GM18505 (cell line): Measurements from ENCODE around the gene NBPF1.
A peak's percentile ranks its signal among the peaks of the same experiment; 100 is the strongest.
"Not testable (repeated sequence)": the region's sequence is repeated elsewhere in the genome, so short reads cannot be mapped to it uniquely, and the experiment has no call there.

Experiments used
- ATAC-seq: cut with Tn5 transposase; IDR thresholded peaks from one replicate; pipeline ENCODE4 v1.9.1; 2021; ENCODE audit not compliant: unreplicated experiment
- POLR2A ChIP-seq: IDR thresholded peaks from 4 replicates; pipeline ENCODE4 v1.6.1; 2011; ENCODE audit warnings: borderline replicate concordance; ENCODE audit not compliant: insufficient read depth, insufficient read length; ENCODE audit errors: extremely low read depth

NBPF1 gene

DNA sequence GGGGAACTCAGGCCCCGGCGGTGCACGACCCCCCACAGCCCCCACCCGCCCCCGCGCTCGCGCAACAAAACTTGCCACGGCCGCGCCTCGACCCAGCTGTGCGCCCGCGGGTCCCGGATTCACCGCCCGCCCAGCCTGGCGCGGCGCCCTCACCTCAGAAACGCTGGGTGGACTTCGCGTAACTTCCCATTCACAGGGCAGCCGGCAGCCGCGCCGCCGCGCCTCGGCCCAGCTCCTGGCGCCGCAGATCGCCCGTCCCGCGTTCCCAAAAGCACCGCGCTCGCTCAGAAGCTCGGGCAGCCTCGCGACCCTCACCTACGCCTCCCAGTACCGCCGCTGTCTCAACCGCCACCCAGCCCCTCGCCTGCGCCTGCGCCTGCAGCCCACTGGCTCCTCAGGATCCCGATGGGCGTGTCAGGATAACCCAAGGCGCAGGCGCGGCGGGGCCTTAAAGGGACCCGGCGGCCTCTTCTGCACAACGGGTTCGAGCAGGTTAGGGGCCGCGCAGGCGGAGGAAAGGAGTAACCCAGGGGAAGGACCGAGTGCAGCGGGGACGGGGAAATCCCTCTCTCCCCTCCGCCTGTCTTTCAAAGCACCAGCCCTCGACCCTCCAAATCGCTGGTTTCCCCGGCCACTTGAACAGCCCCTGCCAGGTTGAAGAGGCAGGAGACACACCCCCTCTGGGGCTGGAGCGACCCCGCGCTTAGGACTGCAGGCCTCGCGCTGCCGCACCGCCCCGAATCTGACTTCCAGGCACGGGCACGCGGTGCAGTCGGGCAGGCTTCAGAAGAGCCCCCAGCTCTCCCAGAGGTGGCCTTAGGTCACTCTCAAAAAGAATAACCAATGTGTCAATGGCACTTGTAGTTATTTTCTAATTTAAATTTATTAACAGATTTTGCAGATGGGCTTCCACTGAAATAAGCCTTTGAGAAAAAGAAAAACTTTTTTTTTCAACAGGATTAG, at the start of gene NBPF1:
NBPF1 (minus strand) TSS at position 380 of the 963 bp plus-strand sequence.
- ATAC-seq: peak; percentile 81
- TF ChIP-seq POLR2A: peak; percentile 31

GRCh38 chr1:16658234-16658633, 44.9 kb upstream of the NBPF1 start:
- ATAC-seq: not testable (repeated sequence)

- not testable (repeated sequence) for ATAC-seq
Observed at GRCh38 chr1:16656981-16657683, 43.8 kb upstream of the NBPF1 start.

DNA sequence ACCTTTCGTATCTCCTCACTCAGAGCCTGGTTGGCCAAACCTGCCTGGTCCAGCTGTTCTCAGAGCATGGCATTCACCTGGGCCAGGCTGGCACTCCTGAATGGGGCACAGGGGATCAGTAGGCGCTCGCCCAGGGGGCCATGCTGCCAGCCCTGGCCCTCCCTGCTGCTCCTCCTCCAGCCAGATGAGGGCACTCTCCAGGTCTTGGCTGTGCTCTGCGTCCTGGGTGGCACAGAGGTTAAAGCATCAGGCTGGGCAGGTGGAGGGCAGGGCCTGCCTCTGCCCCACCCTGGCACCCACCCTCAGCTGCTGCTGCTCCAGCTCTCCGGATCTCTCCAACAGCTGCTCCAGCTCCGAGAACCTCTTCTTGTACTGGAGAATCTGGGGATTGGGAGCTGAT, 43.2 kb upstream of the NBPF1 start:
- not testable (repeated sequence) for ATAC-seq

DNA sequence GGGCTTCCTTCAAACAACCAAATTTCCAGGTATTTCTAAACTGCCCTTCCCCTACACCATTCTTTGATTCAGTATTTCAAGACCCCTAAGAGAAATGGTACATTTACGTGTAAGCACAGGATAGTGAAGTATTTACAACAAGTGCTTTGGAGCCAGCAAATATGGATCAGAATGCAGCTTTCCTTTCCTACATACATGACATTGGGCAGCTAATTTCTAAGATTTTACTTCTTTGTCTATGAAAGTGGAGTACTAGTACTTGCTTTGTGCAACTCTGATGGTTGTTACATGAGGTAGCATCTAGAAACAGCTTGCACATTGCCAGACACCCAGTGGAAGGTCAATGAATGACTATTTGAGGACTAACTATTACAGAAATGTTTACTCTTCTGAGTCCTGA, 38.2 kb upstream of the NBPF1 start:
- not testable (repeated sequence) for ATAC-seq

- not testable (repeated sequence) for ATAC-seq
Observed at GRCh38 chr1:16649960-16650359, 36.6 kb upstream of the NBPF1 start.

- ATAC-seq: not testable (repeated sequence)
Observed at GRCh38 chr1:16649390-16649789, 36.0 kb upstream of the NBPF1 start.

GRCh38 chr1:16648756-16649155, 35.4 kb upstream of the NBPF1 start:
- not testable (repeated sequence) for ATAC-seq

GRCh38 chr1:16648250-16648649, 34.9 kb upstream of the NBPF1 start:
- not testable (repeated sequence) for ATAC-seq

DNA sequence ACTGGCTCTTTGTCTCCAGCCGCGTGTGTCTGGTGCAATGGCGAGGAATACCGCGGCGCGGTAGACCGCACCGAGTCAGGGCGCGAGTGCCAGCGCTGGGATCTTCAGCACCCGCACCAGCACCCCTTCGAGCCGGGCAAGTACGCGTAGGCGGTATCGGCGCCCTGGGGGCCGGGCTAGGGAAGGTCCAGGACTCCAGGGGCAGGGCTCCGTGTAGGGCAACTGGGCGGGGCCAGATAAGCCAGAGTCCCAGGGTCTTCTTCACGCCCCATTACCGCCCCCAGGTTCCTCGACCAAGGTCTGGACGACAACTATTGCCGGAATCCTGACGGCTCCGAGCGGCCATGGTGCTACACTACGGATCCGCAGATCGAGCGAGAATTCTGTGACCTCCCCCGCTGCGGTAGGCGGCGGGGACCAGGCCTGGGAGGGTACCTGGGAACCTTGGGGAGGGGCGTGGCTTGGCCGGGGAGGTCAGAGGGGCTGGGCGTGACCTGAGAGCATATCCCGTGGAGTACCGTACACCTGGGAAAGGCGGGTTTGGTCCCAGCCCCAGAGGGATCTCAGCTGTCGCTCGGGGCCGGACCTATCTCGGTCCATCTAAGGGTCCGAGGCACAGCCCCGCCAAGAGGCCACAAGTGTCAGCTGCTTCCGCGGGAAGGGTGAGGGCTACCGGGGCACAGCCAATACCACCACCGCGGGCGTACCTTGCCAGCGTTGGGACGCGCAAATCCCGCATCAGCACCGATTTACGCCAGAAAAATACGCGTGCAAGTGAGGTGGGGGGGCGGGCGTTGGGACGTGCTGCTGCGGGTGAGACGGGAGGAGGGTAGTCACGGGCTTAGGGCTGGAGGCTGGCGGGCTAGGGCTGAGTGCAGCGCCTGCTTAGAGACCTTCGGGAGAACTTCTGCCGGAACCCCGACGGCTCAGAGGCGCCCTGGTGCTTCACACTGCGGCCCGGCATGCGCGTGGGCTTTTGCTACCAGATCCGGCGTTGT, 34.1 kb upstream of the NBPF1 start:
- not testable (repeated sequence) for ATAC-seq

- not testable (repeated sequence) for ATAC-seq
Observed at GRCh38 chr1:16646716-16647115, 33.4 kb upstream of the NBPF1 start.

DNA sequence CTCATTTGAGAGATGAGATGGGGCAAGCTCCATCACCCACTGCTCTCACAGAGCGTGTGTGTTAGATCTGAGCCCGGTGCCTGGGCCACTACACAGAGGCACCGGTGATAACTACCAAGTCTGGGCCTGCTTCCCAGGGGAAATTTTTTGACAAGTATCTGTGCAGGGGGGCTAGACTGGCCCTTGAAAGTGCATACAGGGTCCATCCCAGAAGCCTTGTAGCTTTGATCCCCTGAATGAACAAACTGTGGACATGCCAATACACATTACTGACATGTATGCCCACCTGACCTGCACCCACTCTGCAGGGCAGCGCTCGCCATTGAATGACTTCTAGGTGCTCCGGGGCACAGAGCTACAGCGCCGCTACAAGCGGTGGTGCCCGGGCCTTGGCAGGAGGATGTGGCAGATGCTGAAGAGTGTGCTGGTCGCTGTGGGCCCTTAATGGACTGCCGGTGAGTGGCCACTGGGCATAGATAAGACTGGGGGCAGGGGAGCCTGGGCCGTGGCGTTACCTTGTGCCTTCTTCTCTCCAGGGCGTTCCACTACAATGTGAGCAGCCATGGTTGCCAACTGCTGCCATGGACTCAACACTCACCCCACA, 32.8 kb upstream of the NBPF1 start:
- ATAC-seq: not testable (repeated sequence)

DNA sequence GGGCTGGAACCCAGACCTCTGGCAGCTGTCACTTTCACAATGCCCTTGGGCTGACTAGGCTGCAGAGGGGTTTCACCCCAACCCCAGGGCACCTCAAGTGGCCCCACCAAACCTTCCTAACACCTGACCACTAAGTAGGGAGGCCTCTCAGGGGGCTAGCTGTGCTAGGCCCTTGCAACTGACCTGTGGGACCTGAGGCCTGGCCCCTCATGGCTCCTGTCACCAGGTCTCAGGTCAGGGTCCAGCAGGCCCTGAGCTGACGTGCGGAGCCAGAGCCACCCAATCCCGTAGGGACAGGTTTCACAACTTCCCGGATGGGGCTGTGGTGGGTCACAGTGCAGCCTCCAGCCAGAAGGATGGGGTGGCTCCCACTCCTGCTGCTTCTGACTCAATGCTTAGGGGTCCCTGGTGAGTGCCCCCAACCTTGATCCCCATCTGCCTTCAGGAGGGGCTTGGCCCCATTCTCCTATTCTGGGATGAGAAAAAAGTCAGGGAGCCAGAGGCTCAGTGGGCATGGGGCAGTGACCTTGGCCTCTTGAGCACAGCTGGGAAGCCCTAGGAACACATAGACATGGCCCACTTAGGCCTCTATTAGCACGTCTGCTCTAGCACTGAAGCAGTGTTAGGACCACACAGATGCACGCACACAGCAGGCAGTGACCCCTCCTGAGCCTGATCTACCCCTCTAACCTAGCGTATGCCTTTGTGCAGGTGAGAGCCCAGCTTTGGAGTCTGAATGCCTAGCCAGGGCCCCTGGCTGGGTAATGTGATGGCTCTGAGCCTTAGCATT, 32.1 kb upstream of the NBPF1 start:
- peak; percentile 0 for ATAC-seq
